OCI-LY3 (cell line): Measurements from ENCODE around the gene NUMA1.

Source experiments
- CTCF ChIP-seq: fragments of 200-600, 300-600 bp; sonication (generic); IDR thresholded peaks from 2 replicates; pipeline ENCODE4 v1.5.1; 2014; ENCODE audit warnings: antibody characterized with exemption, low read length, low read depth
- EZH2phosphoT487 ChIP-seq: fragments of 200-600 bp; shearing (Covaris generic); IDR thresholded peaks from 2 replicates; pipeline ENCODE4 v1.6.1; 2018; ENCODE audit warnings: antibody characterized with exemption, mixed run types, low read depth

GRCh38 chr11:72008728-72009127 is 71.6 kb downstream of the NUMA1 start:
- TF ChIP-seq CTCF, result no peak
- TF ChIP-seq EZH2phosphoT487, result no peak
